ENCODE measurements around the gene CTNNA3.

- TF ChIP-seq CTCF (IDR thresholded peaks at IDR 0.05) (no peak), EP300 (IDR thresholded peaks at IDR 0.05) (no peak), POLR2A (IDR thresholded peaks at IDR 0.05) (no peak)
Observed at GRCh38 chr10:66291133-66291532, 1404.9 kb downstream of the CTNNA3 start.
